ENCODE measurements around the gene LSAMP. TPM values are rescaled to one million over a fixed set of nuclear protein-coding genes. Genes with fewer than 3 reads are reported as not detected.

LSAMP gene
- total and polyA plus RNA-seq, 2 donors (not counting 3 experiments of a cell fraction or from before 2014, with no cell fraction given), result not detected

- Histone ChIP-seq H3K9me1 (replicated peaks; ENCODE audit: control insufficient read depth, extremely low read depth, insufficient read depth, low read length) (no peaks in the 10 kb centered on the region), H3K27me3 (ENCODE audit: control insufficient read depth in 2 of 2, insufficient read depth in 2 of 2, low read length in 2 of 2) (no peaks in the 10 kb centered on the region), H2AFZ (ENCODE audit: low read depth, low read length) (no peak overlapping the region), H4K20me1 (replicated peaks; ENCODE audit: control insufficient read depth, extremely low read depth, insufficient read depth, low read length) (no peaks in the 10 kb centered on the region), H3K36me3 (ENCODE audit: control insufficient read depth in 2 of 2, extremely low read depth in 1 of 2, insufficient read depth in 2 of 2, low read length in 2 of 2) (no peaks in the 10 kb centered on the region), H3K9ac (replicated peaks; ENCODE audit: extremely low read depth, insufficient read depth, low read length) (no peak overlapping the region), H3K27ac (ENCODE audit: insufficient read depth, low read depth, low read length) (no peak overlapping the region), H3K9me3 (replicated peaks; ENCODE audit: control insufficient read depth, insufficient read depth, low read length) (no peaks in the 10 kb centered on the region), H3K79me2 (ENCODE audit: control insufficient read depth, insufficient read depth, low read length) (no peaks in the 10 kb centered on the region), H3K4me2 (ENCODE audit: insufficient read depth, low read length) (no peak overlapping the region), H3K4me3 (replicated peaks in 1 of 3; ENCODE audit: insufficient read depth in 1 of 3, low read depth in 1 of 3, low read length in 3 of 3) (no peak overlapping the region), H3K4me1 (ENCODE audit: control insufficient read depth, extremely low read depth, insufficient read depth, low read length) (no peaks in the 10 kb centered on the region)
- ChIA-PET CTCF (no interaction called here), POLR2A (no interaction called here)
- DNase-seq (ENCODE audit: low read depth, low spot score) (no peak), FAIRE-seq (no peak)
- intact Hi-C loops (cut with micrococcal nuclease) (no loop called here), dilution Hi-C loops (cut with MboI; ENCODE audit: extremely low pct_ligation_motif_present, low sequenced_read_pairs) (no loop called here)
- BruUV-seq (replicated peaks), result no TSS peak
- TF ChIP-seq MYC (IDR thresholded peaks at IDR 0.05; ENCODE audit: low read depth, low read length) (no peak), MAX (IDR thresholded peaks at IDR 0.05; ENCODE audit: insufficient read depth, insufficient read length) (no peak), CTCF (IDR thresholded peaks at IDR 0.05; ENCODE audit: extremely low read depth in 1 of 2, insufficient read depth in 1 of 2, low read depth in 1 of 2, low read length in 2 of 2) (no peak), POLR2AphosphoS5 (IDR thresholded peaks at IDR 0.05; ENCODE audit: insufficient read depth, low read depth, low read length) (no peak), FOS (IDR thresholded peaks at IDR 0.05; ENCODE audit: borderline replicate concordance, insufficient read depth, low read length) (no peak), EZH2 (IDR thresholded peaks at IDR 0.05; ENCODE audit: borderline replicate concordance, low read depth, low read length, severe bottlenecking) (no peak), POLR2A (IDR thresholded peaks at IDR 0.05; ENCODE audit: low read depth, low read length) (no peak), JUN (IDR thresholded peaks at IDR 0.05; ENCODE audit: borderline replicate concordance, insufficient read depth, insufficient read length, low read depth) (no peak), GATA2 (IDR thresholded peaks at IDR 0.05; ENCODE audit: insufficient read depth, insufficient read length, low read depth, low read length) (no peak)
Observed at GRCh38 chr3:115918900-115919299, 526.4 kb downstream of the LSAMP start.
